Stimulated activated naive CD8-positive, alpha-beta T cell treated with anti-CD3 and anti-CD28 coated beads, Interleukin-15, Interleukin-2, amounts not matched to agents 100 ng/mL and 50 ng/mL, for 24 hours (primary cell): ENCODE data around the gene RARA.
A peak's percentile ranks its signal among the peaks of the same experiment; 100 is the strongest.

Experiments used
- H3K27ac Mint-ChIP-seq: one replicate; pipeline ENCODE4 v1.8.0; 2021; ENCODE audit warnings: mild to moderate bottlenecking, mixed read lengths
- H3K27me3 Mint-ChIP-seq: one replicate; pipeline ENCODE4 v1.8.0; 2021; ENCODE audit warnings: mixed read lengths
- H3K36me3 Mint-ChIP-seq: one replicate; pipeline ENCODE4 v1.8.0; 2021; ENCODE audit warnings: low read depth, mixed read lengths
- H3K4me1 Mint-ChIP-seq: one replicate; pipeline ENCODE4 v1.8.0; 2021; ENCODE audit warnings: low read depth, mixed read lengths
- H3K4me3 Mint-ChIP-seq: one replicate; pipeline ENCODE4 v1.8.0; 2021; ENCODE audit warnings: mild to moderate bottlenecking, mixed read lengths
- H3K9me3 Mint-ChIP-seq: one replicate; pipeline ENCODE4 v1.8.0; 2021; ENCODE audit warnings: mixed read lengths

RARA gene

DNA sequence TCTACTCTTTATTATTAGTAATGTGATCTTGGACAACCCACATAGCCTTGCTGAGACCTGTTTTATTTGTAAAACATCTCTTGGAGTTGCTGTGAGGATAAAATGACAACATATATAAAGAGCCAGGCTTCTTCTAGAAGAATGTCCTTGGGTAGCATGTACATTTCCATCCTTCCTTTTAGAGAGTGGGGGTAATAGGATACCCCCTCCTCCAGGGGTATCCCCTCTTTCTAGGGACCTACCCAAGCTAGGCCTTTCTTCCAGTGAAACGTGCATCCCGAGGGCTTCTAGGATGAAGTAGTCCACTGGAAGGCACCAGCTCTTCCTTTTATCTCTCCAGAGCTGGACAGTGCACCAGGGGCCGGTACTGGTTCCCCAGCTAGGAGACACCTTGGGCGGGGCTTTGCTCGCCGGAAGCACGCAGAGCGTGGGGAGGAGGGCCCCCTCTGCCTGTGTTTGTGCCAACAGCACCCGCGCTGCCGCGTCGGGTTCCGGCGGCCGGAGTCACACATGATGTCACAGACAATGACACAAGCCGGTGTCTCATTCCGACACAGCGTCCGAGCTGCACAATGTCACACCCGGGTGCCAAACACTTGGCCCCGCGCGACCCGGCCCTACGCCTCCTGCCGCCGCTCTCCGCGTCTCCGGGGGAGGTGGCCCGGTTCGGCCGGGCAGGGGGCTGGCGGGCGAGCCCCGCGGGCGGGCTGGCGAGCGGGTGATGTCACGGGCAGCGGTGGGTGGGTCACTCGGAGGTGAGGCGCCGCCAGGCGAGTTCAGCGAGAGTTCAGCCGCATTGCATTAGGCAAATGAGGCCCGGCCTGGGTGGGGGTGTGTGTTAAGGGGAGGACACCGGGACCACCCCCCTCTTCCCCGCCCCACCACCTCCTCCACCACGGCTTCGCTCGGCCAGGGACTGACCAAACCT, 32.2 kb downstream of the RARA start:
- Mint-ChIP-seq H3K9me3 (no peaks in the 10 kb centered on the region), H3K4me1 (peaks cover 88% of the 10 kb centered on the region), H3K27me3 (no peaks in the 10 kb centered on the region), H3K4me3 (peak overlapping the region; percentile 75), H3K27ac (peak overlapping the region; percentile 79), H3K36me3 (peaks cover 21% of the 10 kb centered on the region)

DNA sequence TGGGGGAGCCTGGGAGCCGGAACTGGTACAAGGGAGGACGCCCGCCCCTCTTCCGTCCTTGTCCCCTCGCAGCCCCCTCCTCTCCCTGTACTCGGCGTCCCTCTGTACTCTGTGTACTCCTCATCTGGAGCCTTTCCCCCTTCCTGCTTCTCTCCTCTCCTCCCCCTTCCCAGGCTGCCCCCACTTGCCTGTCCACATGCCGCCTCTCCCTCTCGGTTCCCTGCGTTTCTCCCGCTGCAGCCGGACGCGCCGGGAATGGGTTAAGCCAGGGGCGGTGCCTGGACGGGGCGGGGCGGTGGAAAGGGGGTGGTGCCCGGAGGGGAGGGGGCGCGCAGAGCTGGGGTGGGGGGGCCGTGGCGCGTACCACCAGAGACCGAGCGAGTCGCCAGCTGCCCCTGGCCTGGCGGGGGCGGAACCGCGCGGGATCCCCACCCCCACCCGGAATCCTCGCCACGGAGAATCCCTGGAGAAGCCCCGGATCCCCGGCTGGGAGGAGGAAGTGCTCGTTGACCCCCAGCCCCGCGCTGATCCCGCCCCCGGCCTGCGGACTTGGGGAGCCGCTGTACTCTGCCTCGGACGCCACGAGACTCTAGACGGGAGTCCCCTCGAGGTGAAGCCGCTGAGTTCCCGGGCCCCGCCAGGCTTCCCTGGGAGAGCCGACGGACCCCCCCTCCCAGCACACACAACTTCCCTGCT, 33.0 kb downstream of the RARA start:
- peaks cover 89% of the 10 kb centered on the region for H3K4me1 Mint-ChIP-seq
- no peaks in the 10 kb centered on the region for H3K9me3 Mint-ChIP-seq
- peaks cover 21% of the 10 kb centered on the region for H3K36me3 Mint-ChIP-seq
- peak overlapping the region; percentile 26 for H3K27ac Mint-ChIP-seq
- H3K27me3 Mint-ChIP-seq, result no peaks in the 10 kb centered on the region
- H3K4me3 Mint-ChIP-seq, result peak overlapping the region; percentile 75

DNA sequence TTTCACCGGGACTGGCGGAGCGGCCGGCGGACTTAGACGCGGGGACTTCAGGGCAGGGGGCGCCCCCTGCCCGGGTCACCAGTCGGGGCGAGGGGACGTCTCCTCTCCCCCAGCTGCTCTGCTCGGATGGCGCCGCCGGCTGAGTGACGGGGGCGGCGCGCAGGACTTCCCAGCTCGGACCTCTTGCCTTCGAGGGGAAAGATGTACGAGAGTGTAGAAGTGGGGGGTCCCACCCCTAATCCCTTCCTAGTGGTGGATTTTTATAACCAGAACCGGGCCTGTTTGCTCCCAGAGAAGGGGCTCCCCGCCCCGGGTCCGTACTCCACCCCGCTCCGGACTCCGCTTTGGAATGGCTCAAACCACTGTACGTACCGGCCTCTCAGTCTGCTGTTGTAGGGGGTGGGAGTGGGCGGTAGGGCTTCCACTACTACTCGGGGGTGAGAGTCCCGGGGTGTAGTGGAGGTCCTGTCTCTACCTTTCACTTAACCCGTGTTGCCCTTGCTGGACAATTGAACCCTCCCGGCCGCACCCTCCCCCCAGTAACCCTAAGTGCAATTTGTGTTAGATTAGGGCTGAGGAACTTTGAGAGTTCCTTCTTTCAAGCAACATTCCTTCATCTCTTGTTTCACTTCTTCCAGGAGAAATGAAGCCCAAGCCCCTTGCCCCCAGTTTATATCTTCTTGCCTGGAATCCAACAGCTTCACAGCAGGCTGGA, 33.7 kb downstream of the RARA start:
- Mint-ChIP-seq H3K4me1 (peaks cover 89% of the 10 kb centered on the region), H3K9me3 (no peaks in the 10 kb centered on the region), H3K27me3 (no peaks in the 10 kb centered on the region), H3K27ac (peak overlapping the region; percentile 67), H3K36me3 (peaks cover 20% of the 10 kb centered on the region), H3K4me3 (peak overlapping the region; percentile 68)

DNA sequence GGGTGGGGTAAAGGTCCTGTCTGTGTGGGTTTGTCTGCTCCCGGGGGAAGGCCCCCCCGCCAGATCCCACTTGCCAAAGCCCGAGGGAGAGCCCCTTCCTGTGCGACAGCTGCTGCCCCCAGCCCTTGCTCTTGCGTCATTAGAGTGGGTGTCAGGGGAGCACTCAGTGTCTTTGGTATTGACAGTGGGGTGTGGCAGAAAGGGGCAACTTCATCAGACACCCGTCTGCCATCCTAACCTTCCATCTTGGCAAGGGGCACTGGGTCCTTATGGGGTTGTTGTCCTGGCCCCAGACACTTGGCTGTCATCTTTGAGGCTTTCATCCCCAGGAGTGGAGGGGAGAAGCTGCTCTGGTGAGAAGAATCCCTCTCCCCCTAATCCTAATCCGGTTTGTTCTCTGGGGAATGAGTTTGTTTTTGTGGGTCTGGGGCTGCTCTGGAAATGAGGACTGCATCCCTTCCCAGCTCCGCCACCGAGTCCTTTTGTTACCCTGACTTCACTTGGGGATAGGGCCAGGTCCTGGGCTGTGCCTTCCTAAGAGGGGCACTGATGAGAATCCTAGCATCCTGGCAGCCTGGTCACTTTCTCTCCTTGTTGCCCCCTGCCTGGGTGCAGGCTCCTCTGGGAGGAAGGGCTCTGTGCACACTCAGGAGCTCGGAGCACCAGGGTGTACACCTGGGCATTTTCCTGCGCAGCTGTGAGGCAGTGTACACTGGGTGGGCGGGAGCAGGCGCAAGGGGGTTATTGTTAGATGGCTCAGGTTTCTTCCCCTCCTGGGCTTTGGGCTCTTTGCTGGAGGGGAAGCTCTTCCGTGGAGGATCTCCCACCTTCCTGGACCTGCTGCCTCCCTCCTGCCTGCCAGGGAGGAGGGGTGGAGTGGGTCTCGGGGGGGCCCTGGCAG, 34.5 kb downstream of the RARA start:
- Mint-ChIP-seq H3K4me3 (peak overlapping the region; percentile 68), H3K27me3 (no peaks in the 10 kb centered on the region), H3K9me3 (no peaks in the 10 kb centered on the region), H3K27ac (peak overlapping the region; percentile 67), H3K36me3 (peaks cover 16% of the 10 kb centered on the region), H3K4me1 (peaks cover 89% of the 10 kb centered on the region)

DNA sequence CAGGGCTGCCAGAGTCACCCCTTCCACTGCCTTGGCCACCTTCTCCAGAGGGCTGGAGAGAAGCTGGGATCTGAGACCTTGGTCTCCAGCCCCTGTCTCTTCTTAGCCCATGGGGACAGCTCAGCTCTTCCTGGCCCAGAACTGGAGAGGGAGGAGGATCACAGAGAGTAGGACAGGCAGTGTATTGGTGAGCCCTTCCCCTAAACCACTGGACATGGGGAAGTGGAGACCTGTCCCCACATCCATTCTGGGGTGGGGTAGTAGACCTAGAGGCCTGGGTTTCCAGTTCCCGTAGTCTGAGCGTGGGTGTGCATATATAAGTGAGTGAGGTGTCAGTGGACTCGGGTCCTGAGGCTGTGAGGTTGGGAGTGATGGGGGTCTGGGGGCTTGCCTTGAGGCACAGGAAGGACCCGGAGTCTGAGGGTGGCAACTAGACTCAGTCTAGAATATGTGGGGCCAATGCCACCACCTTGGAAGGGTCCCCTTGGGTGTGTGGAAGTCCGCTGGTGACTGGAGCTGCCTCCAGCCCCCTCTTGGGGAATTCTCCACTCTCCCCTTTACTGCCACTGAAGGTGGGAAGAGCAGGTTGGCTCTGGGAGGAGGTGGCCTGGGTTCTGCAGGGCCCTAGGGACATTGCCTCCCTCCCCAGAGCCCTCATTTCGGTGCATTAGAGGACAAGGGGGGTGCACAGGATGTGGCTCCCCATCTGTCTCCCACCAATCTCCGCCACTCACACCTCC, 35.6 kb downstream of the RARA start:
- peaks cover 21% of the 10 kb centered on the region for H3K36me3 Mint-ChIP-seq
- H3K4me1 Mint-ChIP-seq, result peaks cover 85% of the 10 kb centered on the region
- no peaks in the 10 kb centered on the region for H3K27me3 Mint-ChIP-seq
- no peaks in the 10 kb centered on the region for H3K9me3 Mint-ChIP-seq
- peak overlapping the region; percentile 57 for H3K4me3 Mint-ChIP-seq
- H3K27ac Mint-ChIP-seq, result peak overlapping the region; percentile 8

DNA sequence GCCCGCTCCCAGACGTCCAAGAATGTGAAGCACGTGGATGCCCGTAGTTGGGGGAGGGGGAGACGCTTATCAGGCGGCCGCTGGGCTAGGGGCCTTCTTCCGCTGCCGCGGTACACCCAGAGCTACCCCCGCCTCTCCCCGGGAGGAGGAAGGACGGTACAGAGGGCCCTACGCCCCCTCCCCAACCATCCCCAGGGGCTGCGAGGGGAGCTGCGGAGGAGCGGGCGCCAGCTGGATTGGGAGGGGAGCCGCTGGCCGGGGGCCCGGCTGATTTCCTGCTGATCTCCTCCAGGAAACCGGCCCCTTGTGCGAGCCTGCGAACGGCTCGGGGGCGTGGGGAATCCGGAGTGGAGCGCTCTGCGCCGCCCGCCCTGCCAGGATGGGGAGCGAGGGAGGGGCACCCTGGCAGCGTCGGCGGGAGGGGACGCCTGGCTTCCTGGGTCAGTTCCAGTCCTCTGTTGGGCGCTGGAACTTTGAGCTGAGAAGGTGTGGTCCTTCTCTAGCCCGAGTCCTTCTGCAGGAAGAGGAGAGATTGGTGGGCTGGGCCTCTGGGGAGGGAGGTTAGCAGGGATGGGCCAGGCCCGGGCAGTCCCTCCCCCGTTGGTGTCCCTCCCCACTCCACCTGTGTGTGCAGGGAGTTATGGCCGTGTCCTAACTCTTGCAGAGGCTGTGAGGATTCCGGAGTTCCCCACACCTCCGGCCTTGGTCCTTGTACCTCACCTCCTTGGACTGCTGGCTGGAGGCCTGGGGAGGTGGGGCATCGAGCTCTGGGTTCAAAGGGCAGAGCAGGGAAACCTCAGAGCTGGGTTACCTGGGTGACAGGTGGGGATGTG, 36.4 kb downstream of the RARA start:
- Mint-ChIP-seq H3K36me3 (peaks cover 20% of the 10 kb centered on the region), H3K27ac (peak overlapping the region; percentile 26), H3K27me3 (no peaks in the 10 kb centered on the region), H3K9me3 (no peaks in the 10 kb centered on the region), H3K4me1 (peaks cover 79% of the 10 kb centered on the region), H3K4me3 (peak overlapping the region; percentile 57)

DNA sequence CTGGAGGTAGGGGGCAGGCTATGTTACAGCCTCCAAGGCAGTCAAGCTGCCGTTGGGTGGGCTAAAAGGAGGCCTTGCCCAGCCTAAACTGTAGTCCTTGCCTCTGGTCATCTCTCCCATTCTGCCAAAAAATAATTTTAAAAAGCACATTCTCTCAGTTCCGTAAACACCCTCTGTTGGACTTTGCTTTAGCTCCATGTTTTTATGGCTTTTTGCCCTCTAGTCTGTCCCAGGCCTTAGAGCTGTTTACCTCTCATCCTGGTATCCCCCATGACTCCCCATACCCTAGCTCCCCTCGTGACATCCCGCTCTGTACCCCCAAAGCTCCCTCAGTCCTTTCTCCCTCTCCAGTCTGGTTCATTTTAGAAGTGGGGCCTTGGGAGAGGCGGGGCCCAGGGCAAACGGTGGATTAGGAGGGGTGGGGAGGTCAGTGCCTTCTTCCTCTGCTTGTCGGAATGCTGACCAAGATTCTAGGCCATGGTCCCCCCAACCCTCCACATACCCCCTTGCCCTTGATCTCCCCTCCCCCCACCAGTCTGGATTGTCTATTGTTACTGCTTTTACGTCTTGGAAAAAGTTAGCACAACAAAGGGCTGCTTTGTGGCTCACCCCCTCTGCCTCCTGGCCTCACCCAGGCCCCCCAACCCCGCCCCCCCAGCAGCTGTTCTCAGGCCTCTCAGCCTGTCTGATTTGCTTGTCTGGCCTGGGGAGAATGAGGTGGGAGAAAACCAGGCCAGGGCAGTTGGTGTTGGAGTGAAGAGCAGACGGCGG, 37.2 kb downstream of the RARA start:
- H3K9me3 Mint-ChIP-seq, result no peaks in the 10 kb centered on the region
- H3K27me3 Mint-ChIP-seq, result no peaks in the 10 kb centered on the region
- H3K36me3 Mint-ChIP-seq, result peaks cover 17% of the 10 kb centered on the region
- peaks cover 73% of the 10 kb centered on the region for H3K4me1 Mint-ChIP-seq
- H3K4me3 Mint-ChIP-seq, result no peak overlapping the region
- peak overlapping the region; percentile 26 for H3K27ac Mint-ChIP-seq

DNA sequence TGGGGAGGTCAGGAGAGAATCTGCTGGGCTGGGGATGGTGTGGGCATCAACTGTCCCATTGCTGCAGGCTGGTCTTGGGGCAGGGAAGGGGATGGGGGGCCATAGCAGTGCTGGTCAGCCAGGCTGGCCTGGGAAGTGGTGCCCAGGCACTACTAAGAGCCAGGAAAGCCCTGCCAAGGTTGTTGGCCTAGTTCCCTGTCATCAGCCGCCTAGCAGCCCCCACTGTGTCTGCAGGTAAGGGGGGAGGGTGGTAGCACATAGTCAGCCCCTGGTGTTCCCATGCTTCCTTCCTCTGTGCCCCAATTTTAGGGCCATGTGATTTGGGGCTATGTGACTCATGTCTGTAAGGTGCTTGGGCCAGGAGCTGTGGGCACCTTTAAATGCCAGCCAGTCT, 37.8 kb downstream of the RARA start:
- Mint-ChIP-seq H3K4me1 (peaks cover 71% of the 10 kb centered on the region), H3K36me3 (peaks cover 16% of the 10 kb centered on the region), H3K4me3 (peak overlapping the region; percentile 5), H3K27me3 (no peaks in the 10 kb centered on the region), H3K27ac (peak overlapping the region; percentile 74), H3K9me3 (no peaks in the 10 kb centered on the region)

DNA sequence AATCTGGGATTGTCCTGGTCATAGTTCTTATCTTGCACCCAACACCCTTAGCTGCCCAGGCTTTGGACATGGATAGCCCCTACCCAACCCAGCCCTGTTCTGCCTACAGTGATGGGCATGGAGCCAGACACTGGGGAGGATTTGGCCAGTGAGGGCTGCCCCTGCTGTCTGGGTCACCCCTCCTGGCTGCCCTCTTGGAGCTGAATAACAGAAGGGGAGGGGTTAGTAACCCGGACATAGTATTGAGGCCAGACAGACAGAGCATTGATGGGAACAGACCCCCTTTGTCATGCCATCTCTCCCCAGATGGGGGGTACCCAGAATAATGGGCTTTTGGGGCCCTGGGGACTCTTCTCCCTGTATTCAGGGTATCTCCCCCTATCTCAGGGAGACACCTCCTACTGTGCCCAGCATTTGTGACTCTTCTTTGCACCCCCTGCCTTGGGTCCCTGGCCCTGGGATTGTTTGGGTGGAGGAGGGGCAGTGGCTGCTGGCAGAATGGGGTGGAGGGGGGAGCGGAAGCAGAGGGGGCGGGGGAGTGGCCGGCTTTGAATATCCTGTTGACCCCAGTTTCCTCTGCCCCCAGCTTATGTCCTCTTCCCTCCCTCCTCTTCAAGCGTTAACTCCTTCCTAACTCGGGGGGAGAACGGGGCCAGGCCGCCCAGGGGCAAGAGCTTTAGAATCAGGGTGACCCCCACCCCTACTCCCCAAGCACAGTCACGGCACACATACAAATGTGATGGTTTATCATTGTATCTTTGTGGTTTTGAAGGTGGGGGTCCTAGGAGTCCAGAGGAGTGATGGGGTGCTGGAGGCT, 38.5 kb downstream of the RARA start:
- no peaks in the 10 kb centered on the region for H3K9me3 Mint-ChIP-seq
- no peaks in the 10 kb centered on the region for H3K27me3 Mint-ChIP-seq
- peak overlapping the region; percentile 5 for H3K4me3 Mint-ChIP-seq
- peaks cover 21% of the 10 kb centered on the region for H3K36me3 Mint-ChIP-seq
- peaks cover 71% of the 10 kb centered on the region for H3K4me1 Mint-ChIP-seq
- peak overlapping the region; percentile 68 for H3K27ac Mint-ChIP-seq

DNA sequence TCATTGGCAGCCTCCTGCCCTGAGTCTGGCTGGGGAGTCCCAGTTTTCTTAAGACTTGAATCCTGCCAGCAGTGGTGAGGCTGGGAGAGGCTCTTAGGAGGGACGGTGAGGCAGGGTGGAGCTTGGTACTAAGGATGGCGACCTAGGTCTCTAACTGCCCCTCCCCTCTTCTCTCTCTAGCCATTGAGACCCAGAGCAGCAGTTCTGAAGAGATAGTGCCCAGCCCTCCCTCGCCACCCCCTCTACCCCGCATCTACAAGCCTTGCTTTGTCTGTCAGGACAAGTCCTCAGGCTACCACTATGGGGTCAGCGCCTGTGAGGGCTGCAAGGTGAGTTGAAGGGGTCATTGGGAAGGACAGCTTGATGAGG, 39.1 kb downstream of the RARA start:
- no peaks in the 10 kb centered on the region for H3K27me3 Mint-ChIP-seq
- H3K9me3 Mint-ChIP-seq, result no peaks in the 10 kb centered on the region
- peak overlapping the region; percentile 68 for H3K27ac Mint-ChIP-seq
- no peak overlapping the region for H3K4me3 Mint-ChIP-seq
- peaks cover 71% of the 10 kb centered on the region for H3K4me1 Mint-ChIP-seq
- H3K36me3 Mint-ChIP-seq, result peaks cover 27% of the 10 kb centered on the region

DNA sequence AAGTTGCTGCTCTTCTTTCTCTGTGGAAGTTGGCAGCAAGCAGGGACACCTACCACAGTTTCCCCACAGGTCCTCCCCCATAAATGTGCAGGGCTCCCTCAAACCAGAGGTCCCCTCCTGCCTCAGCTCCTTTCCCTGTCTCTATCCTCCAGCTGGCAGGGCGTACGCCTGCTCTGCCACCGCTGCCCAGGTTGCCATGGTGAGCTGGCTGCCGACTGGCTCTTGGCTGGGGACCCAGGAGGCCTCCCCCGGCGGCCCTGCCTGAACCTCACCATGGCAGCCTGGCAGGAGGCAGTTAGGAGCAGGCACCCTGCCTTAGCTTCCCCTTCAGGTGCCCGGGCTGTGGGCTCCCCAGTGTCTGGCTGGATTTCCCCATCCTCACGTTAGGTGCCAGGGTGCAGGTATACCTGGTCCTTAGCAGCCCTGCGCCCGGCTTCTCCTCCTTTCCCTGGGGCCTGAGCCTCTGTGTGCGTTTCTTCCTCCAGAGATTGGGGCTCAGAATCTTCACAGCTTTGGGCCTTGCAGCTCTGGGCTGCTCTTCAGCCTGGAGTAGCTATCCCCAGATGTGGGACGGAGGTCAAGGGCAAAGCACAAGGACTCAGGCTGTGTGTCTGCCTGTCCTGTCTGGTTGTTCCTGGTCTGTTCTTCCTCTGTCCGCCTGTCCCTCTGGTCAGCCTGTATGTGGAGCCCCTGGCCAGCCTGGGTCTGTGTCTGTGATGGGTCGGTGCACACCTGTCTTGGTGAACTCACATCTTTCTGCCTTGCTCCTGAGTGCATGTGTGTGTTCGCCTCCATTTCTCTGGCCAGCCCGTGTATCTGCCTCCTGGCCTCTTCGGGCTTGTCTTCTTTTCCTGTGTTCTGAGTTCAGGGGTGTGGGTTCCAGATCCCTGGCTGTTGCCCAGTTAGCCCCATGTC, 39.8 kb downstream of the RARA start:
- no peak overlapping the region for H3K4me3 Mint-ChIP-seq
- peaks cover 64% of the 10 kb centered on the region for H3K4me1 Mint-ChIP-seq
- H3K9me3 Mint-ChIP-seq, result no peaks in the 10 kb centered on the region
- peaks cover 27% of the 10 kb centered on the region for H3K36me3 Mint-ChIP-seq
- peak overlapping the region; percentile 71 for H3K27ac Mint-ChIP-seq
- H3K27me3 Mint-ChIP-seq, result no peaks in the 10 kb centered on the region
